Measurements from ENCODE around the gene HNF1A. TPM values are rescaled to one million over a fixed set of nuclear protein-coding genes. Genes with fewer than 3 reads are reported as not detected.

Gene HNF1A
- total RNA-seq, 1 donor: not detected

DNA sequence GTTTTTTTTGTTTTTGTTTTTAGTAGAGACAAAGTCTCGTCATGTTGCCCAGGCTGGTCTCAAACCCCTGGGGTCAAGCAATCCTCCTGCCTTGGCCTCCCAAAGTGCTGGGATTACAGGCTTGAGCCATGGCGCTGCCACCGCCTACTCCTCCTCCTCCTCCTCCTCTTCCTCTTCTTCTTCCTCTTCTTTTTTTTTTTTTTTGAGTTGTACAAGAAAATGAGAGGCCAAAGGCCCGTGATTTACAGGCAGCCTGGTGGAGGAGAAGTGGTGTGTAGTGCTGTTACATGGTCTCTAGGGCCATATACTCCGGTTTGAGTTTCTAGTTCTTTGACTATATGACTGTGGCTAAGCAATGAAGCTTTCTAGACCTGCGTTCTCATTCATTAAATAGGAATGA lies 44.6 kb upstream of the HNF1A start:
- DNase-seq (ENCODE audit: low read depth): no peak
- H3K4me3 ChIP-seq (ENCODE audit: low read depth, low read length): no peak overlapping the region
- TF ChIP-seq, protein P1, sequence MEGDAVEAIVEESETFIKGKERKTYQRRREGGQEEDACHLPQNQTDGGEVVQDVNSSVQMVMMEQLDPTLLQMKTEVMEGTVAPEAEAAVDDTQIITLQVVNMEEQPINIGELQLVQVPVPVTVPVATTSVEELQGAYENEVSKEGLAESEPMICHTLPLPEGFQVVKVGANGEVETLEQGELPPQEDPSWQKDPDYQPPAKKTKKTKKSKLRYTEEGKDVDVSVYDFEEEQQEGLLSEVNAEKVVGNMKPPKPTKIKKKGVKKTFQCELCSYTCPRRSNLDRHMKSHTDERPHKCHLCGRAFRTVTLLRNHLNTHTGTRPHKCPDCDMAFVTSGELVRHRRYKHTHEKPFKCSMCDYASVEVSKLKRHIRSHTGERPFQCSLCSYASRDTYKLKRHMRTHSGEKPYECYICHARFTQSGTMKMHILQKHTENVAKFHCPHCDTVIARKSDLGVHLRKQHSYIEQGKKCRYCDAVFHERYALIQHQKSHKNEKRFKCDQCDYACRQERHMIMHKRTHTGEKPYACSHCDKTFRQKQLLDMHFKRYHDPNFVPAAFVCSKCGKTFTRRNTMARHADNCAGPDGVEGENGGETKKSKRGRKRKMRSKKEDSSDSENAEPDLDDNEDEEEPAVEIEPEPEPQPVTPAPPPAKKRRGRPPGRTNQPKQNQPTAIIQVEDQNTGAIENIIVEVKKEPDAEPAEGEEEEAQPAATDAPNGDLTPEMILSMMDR (IDR thresholded peaks at IDR 0.05; ENCODE audit: insufficient read depth, low read depth, low read length): no peak

DNA sequence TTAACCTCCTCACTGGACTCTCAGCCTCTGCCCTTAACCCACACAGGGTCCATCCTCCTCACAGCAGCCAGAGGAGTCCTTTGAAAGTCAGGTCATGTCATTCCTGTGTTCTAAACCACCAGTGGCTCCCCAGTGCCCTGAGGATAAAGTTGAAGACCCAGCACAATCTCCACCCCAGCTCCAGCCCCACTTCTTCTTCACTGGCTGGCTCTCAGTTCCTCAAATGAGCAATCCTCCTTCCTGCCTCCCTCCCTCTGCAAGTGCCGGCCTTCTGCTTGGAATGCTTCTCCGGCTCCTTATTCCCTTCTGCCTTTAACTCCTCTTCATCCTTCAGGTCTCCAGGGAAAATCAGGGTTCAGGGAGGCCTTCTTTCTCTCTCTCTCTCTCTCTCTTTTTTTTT lies 42.1 kb upstream of the HNF1A start:
- no peak for DNase-seq (ENCODE audit: low read depth)
- no peak overlapping the region for H3K4me3 ChIP-seq (ENCODE audit: low read depth, low read length)
- TF ChIP-seq, protein P1 (IDR thresholded peaks at IDR 0.05; ENCODE audit: insufficient read depth, low read depth, low read length): no peak

DNA sequence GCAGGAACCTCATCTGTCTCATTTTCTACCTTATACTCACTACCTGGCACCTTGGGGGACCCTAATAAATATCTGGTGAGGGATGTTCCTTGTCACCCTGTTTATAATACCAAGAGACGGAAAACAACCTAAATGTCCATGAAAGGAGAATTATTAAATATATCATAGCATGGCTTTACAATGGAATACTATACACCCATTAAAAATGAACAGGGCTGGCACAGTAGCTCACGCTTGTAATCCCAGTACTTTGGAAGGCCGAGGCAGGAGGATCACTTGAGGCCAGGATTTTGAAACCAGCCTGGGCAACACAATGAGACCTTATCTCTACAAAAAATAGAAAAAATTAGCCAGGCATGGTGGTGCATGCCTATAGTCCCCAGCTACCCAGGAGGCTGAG lies 39.8 kb upstream of the HNF1A start:
- TF ChIP-seq, protein P1 (IDR thresholded peaks at IDR 0.05; ENCODE audit: insufficient read depth, low read depth, low read length): no peak
- no peak overlapping the region for H3K4me3 ChIP-seq (ENCODE audit: low read depth, low read length)
- no peak for DNase-seq (ENCODE audit: low read depth)

DNA sequence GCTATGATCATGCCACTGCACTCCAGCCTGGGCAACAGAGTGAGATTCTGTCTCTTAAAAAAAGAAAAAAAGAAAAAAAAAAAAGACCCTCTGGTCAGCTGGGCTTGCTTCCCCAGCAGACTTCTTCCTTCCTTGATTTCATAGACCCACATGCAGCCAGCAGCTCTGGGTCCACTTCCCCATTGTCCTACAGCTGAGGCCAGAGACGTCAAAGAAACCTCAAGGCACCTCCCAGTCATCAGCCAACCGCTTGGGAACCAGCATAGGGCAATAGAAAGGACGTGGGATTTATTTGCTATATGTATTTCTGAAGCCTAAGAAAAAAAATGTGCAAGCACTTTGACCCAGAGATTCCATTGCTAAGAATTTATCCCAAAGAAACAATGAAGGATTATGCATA lies 38.8 kb upstream of the HNF1A start:
- DNase-seq (ENCODE audit: low read depth): no peak
- TF ChIP-seq, protein P1 (IDR thresholded peaks at IDR 0.05; ENCODE audit: insufficient read depth, low read depth, low read length): no peak
- no peak overlapping the region for H3K4me3 ChIP-seq (ENCODE audit: low read depth, low read length)

DNA sequence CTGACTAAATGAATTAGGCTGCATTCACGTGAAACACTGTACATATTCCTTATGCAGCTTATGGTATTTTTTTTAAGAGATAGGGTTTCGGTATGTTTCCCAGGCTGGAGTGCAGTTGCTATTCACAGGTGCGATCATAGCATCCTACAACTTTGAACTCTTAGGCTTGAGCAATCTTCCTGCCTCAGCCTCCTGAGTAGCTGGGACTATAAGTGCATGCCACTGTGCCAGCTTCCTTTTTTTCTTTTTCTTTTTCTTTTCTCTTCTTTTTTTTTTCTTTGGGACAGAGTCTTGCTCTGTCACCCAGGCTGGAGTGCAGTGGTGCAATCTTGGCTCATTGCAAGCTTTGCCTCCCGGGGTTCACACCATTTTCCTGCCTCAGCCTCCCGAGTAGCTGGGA lies 38.3 kb upstream of the HNF1A start:
- no peak overlapping the region for H3K4me3 ChIP-seq (ENCODE audit: low read depth, low read length)
- DNase-seq (ENCODE audit: low read depth): no peak
- TF ChIP-seq, protein P1 (IDR thresholded peaks at IDR 0.05; ENCODE audit: insufficient read depth, low read depth, low read length): no peak

DNA sequence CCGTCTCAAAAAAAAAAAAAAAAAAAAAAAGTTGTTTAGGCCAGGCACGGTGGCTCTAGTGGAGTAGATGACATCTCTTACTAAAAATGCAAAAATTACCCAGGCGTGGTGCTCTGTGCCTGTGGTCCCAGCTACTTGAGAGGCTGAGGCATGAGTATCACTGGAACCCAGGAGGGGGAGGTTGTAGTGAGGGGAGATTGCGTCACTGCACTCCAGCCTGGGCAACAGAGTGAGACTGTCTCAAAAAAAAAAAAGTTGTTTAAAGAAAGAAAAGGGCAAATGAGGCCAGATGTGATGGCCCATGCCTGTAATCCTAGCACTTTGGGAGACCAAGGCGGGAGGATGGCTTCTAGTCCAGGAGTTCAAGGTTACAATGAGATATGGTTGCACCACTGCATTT lies 37.5 kb upstream of the HNF1A start:
- TF ChIP-seq, protein P1 (IDR thresholded peaks at IDR 0.05; ENCODE audit: insufficient read depth, low read depth, low read length): no peak
- DNase-seq (ENCODE audit: low read depth): peak; percentile 22
- no peak overlapping the region for H3K4me3 ChIP-seq (ENCODE audit: low read depth, low read length)

DNA sequence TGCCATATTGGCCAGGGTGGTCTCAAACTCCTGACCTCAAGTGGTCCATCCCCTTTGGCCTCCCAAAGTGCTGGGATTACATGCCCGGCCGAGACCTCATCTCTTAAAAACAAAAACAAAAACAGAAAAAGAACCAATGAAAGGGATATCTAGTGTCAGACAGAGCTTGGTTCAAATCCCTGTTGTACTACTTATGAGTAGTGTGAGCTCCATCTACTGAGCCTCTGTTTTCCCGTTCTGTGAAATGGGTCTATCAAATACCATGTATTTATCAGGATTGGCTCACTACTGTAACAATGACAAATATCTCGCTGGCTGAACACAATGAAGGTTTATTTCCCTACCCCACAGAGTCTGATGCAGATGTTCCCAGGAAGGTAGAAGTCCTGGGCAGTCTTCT lies 36.9 kb upstream of the HNF1A start:
- H3K4me3 ChIP-seq (ENCODE audit: low read depth, low read length): no peak overlapping the region
- TF ChIP-seq, protein P1 (IDR thresholded peaks at IDR 0.05; ENCODE audit: insufficient read depth, low read depth, low read length): no peak
- DNase-seq (ENCODE audit: low read depth): no peak

Data from fibroblast of villous mesenchyme (primary cell).